HepG2 (cell line): ENCODE data around the gene ATP6V0A1. TPM values are rescaled to one million over a fixed set of nuclear protein-coding genes. Genes with fewer than 3 reads are reported as not detected.

Experiments
- CCAR2 ChIP-seq: fragments of 200-400 bp; formaldehyde crosslinking; optimal IDR thresholded peaks from 2 replicates; pipeline ENCODE3; 2018; ENCODE audit warnings: low read depth, mild to moderate bottlenecking, low read length, moderate library complexity
- E2F2 ChIP-seq: sonication (generic); formaldehyde crosslinking; IDR thresholded peaks from 2 replicates; pipeline ENCODE4 v1.4.0; 2020; ENCODE audit warnings: missing genetic modification reagents, borderline replicate concordance
- FOSL2 ChIP-seq: sonication (generic); formaldehyde crosslinking; IDR thresholded peaks from 2 replicates; pipeline ENCODE4 v1.4.0; 2020; ENCODE audit warnings: missing genetic modification reagents
- GPN1 ChIP-seq: sonication (generic); formaldehyde crosslinking; IDR thresholded peaks from 2 replicates; pipeline ENCODE4 v1.5.1; 2020; ENCODE audit warnings: missing genetic modification reagents, borderline replicate concordance
- HNF4A ChIP-seq: sonication (generic); formaldehyde crosslinking; IDR thresholded peaks from 2 replicates; pipeline ENCODE4 v1.4.0; 2020; ENCODE audit warnings: missing genetic modification reagents
- HNRNPK ChIP-seq: fragments of 200-400 bp; formaldehyde crosslinking; IDR thresholded peaks from 2 replicates; pipeline ENCODE4 v1.6.1; 2018; ENCODE audit warnings: low read length, low read depth, moderate library complexity, mild to moderate bottlenecking; ENCODE audit not compliant: poor library complexity, severe bottlenecking
- ISX ChIP-seq: sonication (generic); formaldehyde crosslinking; conservative IDR thresholded peaks from 2 replicates; pipeline ENCODE4 v1.5.0; 2020; ENCODE audit warnings: missing genetic modification reagents
- KDM5A ChIP-seq: fragments of 200-600 bp; sonication (generic); IDR thresholded peaks from 2 replicates; pipeline ENCODE4 v1.7.0; 2018; ENCODE audit warnings: antibody characterized with exemption, mild to moderate bottlenecking, low read length, borderline replicate concordance
- STAG1 ChIP-seq: sonication (generic); formaldehyde crosslinking; IDR thresholded peaks from 2 replicates; pipeline ENCODE4 v1.4.0; 2020; ENCODE audit warnings: missing genetic modification reagents
- ZFAT ChIP-seq: sonication (generic); formaldehyde crosslinking; conservative IDR thresholded peaks from 2 replicates; pipeline ENCODE4 v1.8.1; 2023; ENCODE audit warnings: missing genetic modification reagents, inconsistent platforms
- ZNF350 ChIP-seq: sonication (generic); formaldehyde crosslinking; IDR thresholded peaks from 2 replicates; pipeline ENCODE4 v1.4.0; 2020; ENCODE audit warnings: mild to moderate bottlenecking, low read depth, missing genetic modification reagents, borderline replicate concordance
- ZNF577 ChIP-seq: sonication (generic); formaldehyde crosslinking; IDR thresholded peaks from 2 replicates; pipeline ENCODE4 v1.4.0; 2020; ENCODE audit warnings: mild to moderate bottlenecking, low read depth, missing genetic modification reagents, borderline replicate concordance
- ZNF737 ChIP-seq: sonication (generic); formaldehyde crosslinking; IDR thresholded peaks from 2 replicates; pipeline ENCODE4 v1.5.0; 2020; ENCODE audit warnings: missing genetic modification reagents, mild to moderate bottlenecking, borderline replicate concordance
- ZNF768 ChIP-seq: sonication (generic); formaldehyde crosslinking; IDR thresholded peaks from 2 replicates; pipeline ENCODE4 v1.4.0; 2020; ENCODE audit warnings: missing genetic modification reagents
- polyA plus RNA-seq, 8 experiments: library from polyadenylated mRNA; depleted of rRNA in 3 of 8; stranded (reverse) in 7 of 8; unstranded in 1 of 8; fragments of >200 nt; fragmentation: Illumina TruSeq in 4 of 8; extraction: Trizol in 4 of 8; gene quantifications; 2 replicates each; pipeline versions ENCODE4 v1.2.1 to v1.2.3, GENCODE V29; 2011 to 2016; ENCODE audit warnings: low read depth in 4 of 8, missing spikeins in 1 of 8, mixed read lengths in 1 of 8; ENCODE audit not compliant: insufficient read depth in 1 of 8
- total RNA-seq, 5 experiments: library from RNA; depleted of rRNA; stranded (reverse); fragments of >200 nt; fragmentation: Illumina TruSeq; extraction: Trizol; gene quantifications; 2 replicates each; pipeline ENCODE4 v1.2.3, GENCODE V29; 2016; ENCODE audit warnings: low read depth in 1 of 5

ATP6V0A1 gene
- total and polyA plus RNA-seq, 2 of the 13 experiments (the other 11 are each of a cell fraction or from before 2014, with no cell fraction given), result 27.9 to 54.1 TPM

GRCh38 chr17:42421507-42422338, 37.0 kb upstream of the ATP6V0A1 start (continued):
- TF ChIP-seq STAG1 (no peak), KDM5A (no peak), E2F2 (CRISPR knock-in tag) (no peak), GPN1 (no peak), HNF4A (CRISPR knock-in tag) (no peak), ZFAT (no peak), CCAR2 (no peak), ZNF768 (CRISPR knock-in tag) (0 out of 2 replicates have a peak, but pooled peaks have one; percentile 21), ISX (CRISPR knock-in tag) (no peak), FOSL2 (CRISPR knock-in tag) (peak; percentile 42; the same call in 1 of the 2 replicates), ZNF737 (CRISPR knock-in tag) (no peak), HNRNPK (peak; percentile 14), ZNF577 (no peak), ZNF350 (CRISPR knock-in tag) (no peak)
- TF ChIP-seq, all 625 proteins: peak for 12
